ENCODE results near the gene BLACAT1. TPM values are rescaled to one million over a fixed set of nuclear protein-coding genes. Genes with fewer than 3 reads are reported as not detected.

The BLACAT1 gene
- total and polyA plus RNA-seq, 2 of the 13 experiments (the other 11 are each of a cell fraction or from before 2014, with no cell fraction given): 1.2 to 2.8 TPM

GRCh38 chr1:205488074-205488723 lies 32.4 kb upstream of the BLACAT1 start (continued):
- TF ChIP-seq ZKSCAN5 (CRISPR knock-in tag; IDR thresholded peaks at IDR 0.05): no peak
- no peak for TF ChIP-seq FOXK1 (CRISPR knock-in tag; IDR thresholded peaks at IDR 0.05; ENCODE audit: borderline replicate concordance, low read depth)
- peak; percentile 23; the same call in 1 of the 2 replicates for TF ChIP-seq FOSL2 (CRISPR knock-in tag; IDR thresholded peaks at IDR 0.05)
- TF ChIP-seq SRSF9 (IDR thresholded peaks at IDR 0.05; ENCODE audit: borderline replicate concordance, insufficient read depth, low read depth, low read length, poor library complexity, severe bottlenecking): no peak
- no peak for TF ChIP-seq AKNA (CRISPR knock-in tag; IDR thresholded peaks at IDR 0.05; ENCODE audit: borderline replicate concordance)
- TF ChIP-seq, protein P1, sequence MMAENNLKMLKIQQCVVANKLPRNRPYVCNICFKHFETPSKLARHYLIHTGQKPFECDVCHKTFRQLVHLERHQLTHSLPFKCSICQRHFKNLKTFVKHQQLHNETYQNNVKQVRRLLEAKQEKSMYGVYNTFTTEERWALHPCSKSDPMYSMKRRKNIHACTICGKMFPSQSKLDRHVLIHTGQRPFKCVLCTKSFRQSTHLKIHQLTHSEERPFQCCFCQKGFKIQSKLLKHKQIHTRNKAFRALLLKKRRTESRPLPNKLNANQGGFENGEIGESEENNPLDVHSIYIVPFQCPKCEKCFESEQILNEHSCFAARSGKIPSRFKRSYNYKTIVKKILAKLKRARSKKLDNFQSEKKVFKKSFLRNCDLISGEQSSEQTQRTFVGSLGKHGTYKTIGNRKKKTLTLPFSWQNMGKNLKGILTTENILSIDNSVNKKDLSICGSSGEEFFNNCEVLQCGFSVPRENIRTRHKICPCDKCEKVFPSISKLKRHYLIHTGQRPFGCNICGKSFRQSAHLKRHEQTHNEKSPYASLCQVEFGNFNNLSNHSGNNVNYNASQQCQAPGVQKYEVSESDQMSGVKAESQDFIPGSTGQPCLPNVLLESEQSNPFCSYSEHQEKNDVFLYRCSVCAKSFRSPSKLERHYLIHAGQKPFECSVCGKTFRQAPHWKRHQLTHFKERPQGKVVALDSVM (CRISPR knock-in tag; IDR thresholded peaks at IDR 0.05): peak; percentile 46; the same call in 1 of the 2 replicates
- no peak for TF ChIP-seq FOXM1 (CRISPR knock-in tag; IDR thresholded peaks at IDR 0.05)
- peak; percentile 93 for TF ChIP-seq MIER2 (CRISPR knock-in tag; IDR thresholded peaks at IDR 0.05)
- TF ChIP-seq, protein P2, sequence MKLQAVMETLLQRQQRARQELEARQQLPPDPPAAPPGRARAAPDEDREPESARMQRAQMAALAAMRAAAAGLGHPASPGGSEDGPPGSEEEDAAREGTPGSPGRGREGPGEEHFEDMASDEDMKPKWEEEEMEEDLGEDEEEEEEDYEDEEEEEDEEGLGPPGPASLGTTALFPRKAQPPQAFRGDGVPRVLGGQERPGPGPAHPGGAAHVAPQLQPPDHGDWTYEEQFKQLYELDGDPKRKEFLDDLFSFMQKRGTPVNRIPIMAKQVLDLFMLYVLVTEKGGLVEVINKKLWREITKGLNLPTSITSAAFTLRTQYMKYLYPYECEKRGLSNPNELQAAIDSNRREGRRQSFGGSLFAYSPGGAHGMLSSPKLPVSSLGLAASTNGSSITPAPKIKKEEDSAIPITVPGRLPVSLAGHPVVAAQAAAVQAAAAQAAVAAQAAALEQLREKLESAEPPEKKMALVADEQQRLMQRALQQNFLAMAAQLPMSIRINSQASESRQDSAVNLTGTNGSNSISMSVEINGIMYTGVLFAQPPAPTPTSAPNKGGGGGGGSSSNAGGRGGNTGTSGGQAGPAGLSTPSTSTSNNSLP (IDR thresholded peaks at IDR 0.05; ENCODE audit: low read depth, low read length): no peak
- no peak for TF ChIP-seq LCORL (IDR thresholded peaks at IDR 0.05)
- 0 out of 2 replicates have a peak, but pooled peaks have one; percentile 16 for TF ChIP-seq LCORL (CRISPR knock-in tag; IDR thresholded peaks at IDR 0.05)
- 0 out of 2 replicates have a peak, but pooled peaks have one; percentile 49 for TF ChIP-seq SAP130 (CRISPR knock-in tag; IDR thresholded peaks at IDR 0.05; ENCODE audit: low read depth)
- no peak for TF ChIP-seq HIVEP1 (CRISPR knock-in tag; IDR thresholded peaks at IDR 0.05)
- no peak for TF ChIP-seq BRF2 (CRISPR knock-in tag; IDR thresholded peaks at IDR 0.05)
- TF ChIP-seq ZHX1 (CRISPR knock-in tag; IDR thresholded peaks at IDR 0.05; ENCODE audit: low read depth): no peak
- no peak for TF ChIP-seq MXD1 (CRISPR knock-in tag; IDR thresholded peaks at IDR 0.05)

All from HepG2 (cell line).